SK-N-SH (cell line): ENCODE results near the gene DRGX. TPM values are rescaled to one million over a fixed set of nuclear protein-coding genes. Genes with fewer than 3 reads are reported as not detected.

Experiments
- CTCF ChIA-PET: fragments of 300-600, 350-600 bp; formaldehyde crosslinking; extraction: SDS; loops from one replicate; lab custom pipeline; 2021; lab: Yijun Ruan, JAX
- POLR2A ChIA-PET: fragments of 350-600 bp; sonication (Branson Sonifier 250); formaldehyde crosslinking; extraction: SDS; loops from one replicate; lab custom pipeline; 2020; ENCODE audit warnings: antibody characterized with exemption, inconsistent platforms; lab: Yijun Ruan, JAX
- DNase-seq: peaks from one replicate; pipeline ENCODE4 v3.0.0; 2012
- H2AFZ ChIP-seq: fragments of 200-600 bp; sonication (generic); 2 replicates; pipeline ENCODE4 v1.8.1; 2016; ENCODE audit warnings: antibody characterized with exemption, mild to moderate bottlenecking, low read depth
- H3F3A ChIP-seq: fragments of 200-600 bp; sonication (generic); replicated peaks from 2 replicates; pipeline ENCODE3; 2016; ENCODE audit warnings: antibody characterized with exemption, mild to moderate bottlenecking; ENCODE audit not compliant: insufficient read depth
- H3K27ac ChIP-seq, 2 experiments: fragments of 200-500 bp in 1 of 2; fragments of 200-600 bp in 1 of 2; sonication (Bioruptor generic) in 1 of 2; sonication (generic), shearing (Covaris generic) in 1 of 2; 2 replicates each; pipeline versions ENCODE4 v1.5.1 to v1.6.1; 2014 to 2016; ENCODE audit warnings: low read depth in 2 of 2, inconsistent platforms in 1 of 2, low read length in 1 of 2, mild to moderate bottlenecking in 1 of 2, mixed read lengths in 1 of 2
- H3K27me3 ChIP-seq: fragments of 200-600 bp; sonication (generic), shearing (Covaris generic); 2 replicates; pipeline ENCODE4 v1.6.1; 2016; ENCODE audit warnings: mixed run types; ENCODE audit not compliant: insufficient read depth
- H3K36me3 ChIP-seq, 2 experiments: fragments of 200-500 bp in 1 of 2; fragments of 200-600 bp in 1 of 2; sonication (Bioruptor generic) in 1 of 2; sonication (generic) in 1 of 2; replicated peaks in 1 of 2; 2 replicates each; pipeline versions ENCODE3 to v1.5.1; 2014 to 2016; ENCODE audit warnings: low read length in 1 of 2, mild to moderate bottlenecking in 1 of 2; ENCODE audit not compliant: insufficient read depth in 2 of 2, control insufficient read depth in 1 of 2
- H3K4me1 ChIP-seq, 2 experiments: fragments of 200-500 bp in 1 of 2; fragments of 200-600 bp in 1 of 2; sonication (Bioruptor generic) in 1 of 2; sonication (generic), shearing (Covaris generic) in 1 of 2; 2 replicates each; pipeline versions ENCODE4 v1.5.1 to v1.6.1; 2014 to 2016; ENCODE audit warnings: low read depth in 1 of 2, low read length in 1 of 2, mixed run types in 1 of 2; ENCODE audit not compliant: insufficient read depth in 2 of 2, control insufficient read depth in 1 of 2
- H3K4me2 ChIP-seq: fragments of 200-600 bp; sonication (generic), shearing (Covaris generic); 2 replicates; pipeline ENCODE4 v1.6.1; 2017; ENCODE audit warnings: mixed run types
- H3K4me3 ChIP-seq, 2 experiments: fragments of 200-500 bp in 1 of 2; fragments of 200-600 bp in 1 of 2; sonication (Bioruptor generic) in 1 of 2; sonication (generic), shearing (Covaris generic) in 1 of 2; 2 replicates each; pipeline versions ENCODE4 v1.5.1 to v1.8.1; 2014 to 2016; ENCODE audit warnings: low read depth in 2 of 2, inconsistent platforms in 1 of 2, low read length in 1 of 2, mild to moderate bottlenecking in 1 of 2, mixed read lengths in 1 of 2, moderate library complexity in 1 of 2
- H3K79me2 ChIP-seq: fragments of 200-600 bp; sonication (generic); 2 replicates; pipeline ENCODE4 v1.8.1; 2017; ENCODE audit warnings: mild to moderate bottlenecking; ENCODE audit not compliant: insufficient read depth
- H3K9ac ChIP-seq: fragments of 200-600 bp; sonication (generic); 2 replicates; pipeline ENCODE4 v1.6.1; 2017; ENCODE audit warnings: mixed run types
- H3K9me2 ChIP-seq: fragments of 200-600 bp; sonication (generic); 2 replicates; pipeline ENCODE4 v1.6.1; 2017; ENCODE audit warnings: mixed run types
- H3K9me3 ChIP-seq: fragments of 200-600 bp; sonication (generic); 2 replicates; pipeline ENCODE4 v1.6.1; 2017; ENCODE audit warnings: mixed run types, mild to moderate bottlenecking, moderate library complexity
- H4K20me1 ChIP-seq: fragments of 200-600 bp; sonication (generic); 2 replicates; pipeline ENCODE4 v1.6.1; 2017; ENCODE audit warnings: mild to moderate bottlenecking, mixed run types; ENCODE audit not compliant: insufficient read depth
- CHD2 ChIP-seq: fragments of 150-350 bp; IDR thresholded peaks from 2 replicates; pipeline ENCODE4 v1.6.1; 2018; ENCODE audit warnings: low read length; ENCODE audit not compliant: partially characterized antibody
- ELF1 ChIP-seq: IDR thresholded peaks from 2 replicates; pipeline ENCODE4 v1.4.0; 2012
- EZH2phosphoT487 ChIP-seq: fragments of 200-600 bp; sonication (generic); IDR thresholded peaks from 2 replicates; pipeline ENCODE4 v1.6.1; 2017; ENCODE audit warnings: low read depth, mixed run types, mild to moderate bottlenecking, antibody characterized with exemption, moderate library complexity, borderline replicate concordance
- FOXJ3 ChIP-seq: sonication (generic); formaldehyde crosslinking; IDR thresholded peaks from 2 replicates; pipeline ENCODE4 v1.5.1; 2020; ENCODE audit warnings: mild to moderate bottlenecking, missing genetic modification reagents
- FOXM1 ChIP-seq: IDR thresholded peaks from 2 replicates; pipeline ENCODE4 v1.4.0; 2012; ENCODE audit warnings: low read depth, mild to moderate bottlenecking
- GABPA ChIP-seq: IDR thresholded peaks from 2 replicates; pipeline ENCODE4 v1.4.0; 2012; ENCODE audit warnings: low read depth, mild to moderate bottlenecking
- GATA2 ChIP-seq: sonication (generic); formaldehyde crosslinking; IDR thresholded peaks from 2 replicates; pipeline ENCODE4 v1.5.0; 2020; ENCODE audit warnings: mild to moderate bottlenecking, missing genetic modification reagents
- MXI1 ChIP-seq: IDR thresholded peaks from 2 replicates; pipeline ENCODE4 v1.6.1; 2012; ENCODE audit warnings: mild to moderate bottlenecking, low read depth, low read length, improper control_type of control experiment
- NFIC ChIP-seq: IDR thresholded peaks from 2 replicates; pipeline ENCODE4 v1.4.0; 2012; ENCODE audit warnings: borderline replicate concordance
- NRF1 ChIP-seq: IDR thresholded peaks from 2 replicates; pipeline ENCODE4 v1.6.1; 2012; ENCODE audit warnings: low read depth, mild to moderate bottlenecking, low read length
- RFX5 ChIP-seq: IDR thresholded peaks from 2 replicates; pipeline ENCODE4 v1.6.1; 2012; ENCODE audit warnings: mild to moderate bottlenecking, improper control_type of control experiment, low read length
- SIN3A ChIP-seq: IDR thresholded peaks from 2 replicates; pipeline ENCODE4 v1.6.1; 2012; ENCODE audit warnings: low read depth, mild to moderate bottlenecking, low read length, moderate library complexity, borderline replicate concordance
- SMC3 ChIP-seq: IDR thresholded peaks from 2 replicates; pipeline ENCODE4 v1.6.1; 2012; ENCODE audit warnings: low read depth, low read length, improper control_type of control experiment
- TCF12 ChIP-seq: IDR thresholded peaks from 2 replicates; pipeline ENCODE4 v1.4.0; 2012
- TEAD4 ChIP-seq: IDR thresholded peaks from 2 replicates; pipeline ENCODE4 v1.4.0; 2012; ENCODE audit warnings: mild to moderate bottlenecking, borderline replicate concordance; ENCODE audit not compliant: insufficient read depth
- YY1 ChIP-seq: IDR thresholded peaks from 2 replicates; pipeline ENCODE4 v1.4.0; 2012; ENCODE audit warnings: low read depth, mild to moderate bottlenecking
- WGBS: methylation state at CpG from one replicate; pipeline ENCODE4 v1.1.6; 2017; ENCODE audit warnings: low lambda C conversion rate; 5-methylcytosine and 5-hydroxymethylcytosine counted together
- polyA plus RNA-seq, 3 experiments: library from polyadenylated mRNA; depleted of rRNA; stranded (reverse); fragments of >200 nt; gene quantifications; 2 replicates each; pipeline ENCODE4 v1.2.3, GENCODE V29; 2012
- TF ChIP-seq, protein P1 (sequence below): fragments of 200-600 bp; sonication (generic); IDR thresholded peaks from 2 replicates; pipeline ENCODE4 v1.6.1; 2017; ENCODE audit warnings: antibody characterized with exemption, mild to moderate bottlenecking, moderate library complexity
- TF ChIP-seq, protein P2 (sequence below): IDR thresholded peaks from 2 replicates; pipeline ENCODE4 v1.4.0; 2012; ENCODE audit warnings: low read depth, borderline replicate concordance
- TF ChIP-seq, protein P3 (sequence below): fragments of 150-350 bp; IDR thresholded peaks from 2 replicates; pipeline ENCODE4 v1.6.1; 2017; ENCODE audit warnings: antibody characterized with exemption, low read length, low read depth, borderline replicate concordance

DRGX gene
- polyA plus RNA-seq, 1 of the 3 experiments (the other 2 are of a cell fraction): not detected

DNA sequence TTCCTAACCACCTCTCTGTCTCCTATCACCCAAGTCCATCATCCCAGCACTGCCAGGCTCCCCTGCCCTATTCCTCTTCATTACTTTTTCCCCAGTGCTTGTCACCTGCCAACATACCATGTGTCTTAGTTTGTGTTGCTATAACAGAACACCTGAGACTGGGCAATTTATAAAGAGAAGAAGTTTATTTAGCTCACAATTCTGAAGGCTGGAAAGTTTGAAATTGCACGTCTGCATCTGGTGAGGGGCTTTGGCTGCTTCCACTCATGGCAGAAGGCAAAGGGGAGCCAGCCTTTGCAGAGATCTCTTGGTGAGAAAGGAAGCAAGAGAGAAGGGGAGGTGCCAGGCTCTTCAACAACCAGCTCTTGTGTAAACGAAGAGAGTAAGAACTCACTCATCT is 47.3 kb downstream of the DRGX start:
- no peak overlapping the region for H3K27ac ChIP-seq
- no peaks in the 10 kb centered on the region; a peak in 1 of 4 replicates for H3K4me1 ChIP-seq
- ChIA-PET POLR2A (no interaction called here), CTCF (no interaction called here)
- no peak for DNase-seq
- no peaks in the 10 kb centered on the region for H3K27me3 ChIP-seq
- H3K4me3 ChIP-seq: no peak overlapping the region
- H3F3A ChIP-seq: no peaks in the 10 kb centered on the region
- H3K9me2 ChIP-seq: no peaks in the 10 kb centered on the region
- no peaks in the 10 kb centered on the region for H4K20me1 ChIP-seq
- H3K9ac ChIP-seq: no peak overlapping the region
- H3K9me3 ChIP-seq: no peaks in the 10 kb centered on the region; the same call in 1 of the 2 replicates
- no peak overlapping the region for H3K4me2 ChIP-seq
- no peaks in the 10 kb centered on the region for H3K79me2 ChIP-seq
- 5% methylated on average over 2 of the region's 2 CpGs for WGBS
- no peak overlapping the region for H2AFZ ChIP-seq
- TF ChIP-seq NRF1 (no peak), YY1 (no peak), FOXM1 (no peak), GABPA (no peak), NFIC (no peak), GATA2 (CRISPR knock-in tag) (no peak), RFX5 (no peak), SIN3A (no peak), CHD2 (no peak), TEAD4 (no peak), EZH2phosphoT487 (no peak), FOXJ3 (CRISPR knock-in tag) (no peak), SMC3 (no peak), TCF12 (no peak), ELF1 (no peak), MXI1 (no peak)
- TF ChIP-seq, protein P1, sequence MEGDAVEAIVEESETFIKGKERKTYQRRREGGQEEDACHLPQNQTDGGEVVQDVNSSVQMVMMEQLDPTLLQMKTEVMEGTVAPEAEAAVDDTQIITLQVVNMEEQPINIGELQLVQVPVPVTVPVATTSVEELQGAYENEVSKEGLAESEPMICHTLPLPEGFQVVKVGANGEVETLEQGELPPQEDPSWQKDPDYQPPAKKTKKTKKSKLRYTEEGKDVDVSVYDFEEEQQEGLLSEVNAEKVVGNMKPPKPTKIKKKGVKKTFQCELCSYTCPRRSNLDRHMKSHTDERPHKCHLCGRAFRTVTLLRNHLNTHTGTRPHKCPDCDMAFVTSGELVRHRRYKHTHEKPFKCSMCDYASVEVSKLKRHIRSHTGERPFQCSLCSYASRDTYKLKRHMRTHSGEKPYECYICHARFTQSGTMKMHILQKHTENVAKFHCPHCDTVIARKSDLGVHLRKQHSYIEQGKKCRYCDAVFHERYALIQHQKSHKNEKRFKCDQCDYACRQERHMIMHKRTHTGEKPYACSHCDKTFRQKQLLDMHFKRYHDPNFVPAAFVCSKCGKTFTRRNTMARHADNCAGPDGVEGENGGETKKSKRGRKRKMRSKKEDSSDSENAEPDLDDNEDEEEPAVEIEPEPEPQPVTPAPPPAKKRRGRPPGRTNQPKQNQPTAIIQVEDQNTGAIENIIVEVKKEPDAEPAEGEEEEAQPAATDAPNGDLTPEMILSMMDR: no peak
- TF ChIP-seq, protein P2, sequence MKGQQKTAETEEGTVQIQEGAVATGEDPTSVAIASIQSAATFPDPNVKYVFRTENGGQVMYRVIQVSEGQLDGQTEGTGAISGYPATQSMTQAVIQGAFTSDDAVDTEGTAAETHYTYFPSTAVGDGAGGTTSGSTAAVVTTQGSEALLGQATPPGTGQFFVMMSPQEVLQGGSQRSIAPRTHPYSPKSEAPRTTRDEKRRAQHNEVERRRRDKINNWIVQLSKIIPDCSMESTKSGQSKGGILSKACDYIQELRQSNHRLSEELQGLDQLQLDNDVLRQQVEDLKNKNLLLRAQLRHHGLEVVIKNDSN: no peak
- TF ChIP-seq, protein P3, sequence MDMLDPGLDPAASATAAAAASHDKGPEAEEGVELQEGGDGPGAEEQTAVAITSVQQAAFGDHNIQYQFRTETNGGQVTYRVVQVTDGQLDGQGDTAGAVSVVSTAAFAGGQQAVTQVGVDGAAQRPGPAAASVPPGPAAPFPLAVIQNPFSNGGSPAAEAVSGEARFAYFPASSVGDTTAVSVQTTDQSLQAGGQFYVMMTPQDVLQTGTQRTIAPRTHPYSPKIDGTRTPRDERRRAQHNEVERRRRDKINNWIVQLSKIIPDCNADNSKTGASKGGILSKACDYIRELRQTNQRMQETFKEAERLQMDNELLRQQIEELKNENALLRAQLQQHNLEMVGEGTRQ: no peak
- no peaks in the 10 kb centered on the region for H3K36me3 ChIP-seq
